ENCODE data around the gene AGPAT3.

- TF ChIP-seq WT1 (tag by site-specific recombination; IDR thresholded peaks at IDR 0.05), result no peak
- no peak for TF ChIP-seq ZNF585B (tag by site-specific recombination; IDR thresholded peaks at IDR 0.05)
- TF ChIP-seq, protein P1, sequence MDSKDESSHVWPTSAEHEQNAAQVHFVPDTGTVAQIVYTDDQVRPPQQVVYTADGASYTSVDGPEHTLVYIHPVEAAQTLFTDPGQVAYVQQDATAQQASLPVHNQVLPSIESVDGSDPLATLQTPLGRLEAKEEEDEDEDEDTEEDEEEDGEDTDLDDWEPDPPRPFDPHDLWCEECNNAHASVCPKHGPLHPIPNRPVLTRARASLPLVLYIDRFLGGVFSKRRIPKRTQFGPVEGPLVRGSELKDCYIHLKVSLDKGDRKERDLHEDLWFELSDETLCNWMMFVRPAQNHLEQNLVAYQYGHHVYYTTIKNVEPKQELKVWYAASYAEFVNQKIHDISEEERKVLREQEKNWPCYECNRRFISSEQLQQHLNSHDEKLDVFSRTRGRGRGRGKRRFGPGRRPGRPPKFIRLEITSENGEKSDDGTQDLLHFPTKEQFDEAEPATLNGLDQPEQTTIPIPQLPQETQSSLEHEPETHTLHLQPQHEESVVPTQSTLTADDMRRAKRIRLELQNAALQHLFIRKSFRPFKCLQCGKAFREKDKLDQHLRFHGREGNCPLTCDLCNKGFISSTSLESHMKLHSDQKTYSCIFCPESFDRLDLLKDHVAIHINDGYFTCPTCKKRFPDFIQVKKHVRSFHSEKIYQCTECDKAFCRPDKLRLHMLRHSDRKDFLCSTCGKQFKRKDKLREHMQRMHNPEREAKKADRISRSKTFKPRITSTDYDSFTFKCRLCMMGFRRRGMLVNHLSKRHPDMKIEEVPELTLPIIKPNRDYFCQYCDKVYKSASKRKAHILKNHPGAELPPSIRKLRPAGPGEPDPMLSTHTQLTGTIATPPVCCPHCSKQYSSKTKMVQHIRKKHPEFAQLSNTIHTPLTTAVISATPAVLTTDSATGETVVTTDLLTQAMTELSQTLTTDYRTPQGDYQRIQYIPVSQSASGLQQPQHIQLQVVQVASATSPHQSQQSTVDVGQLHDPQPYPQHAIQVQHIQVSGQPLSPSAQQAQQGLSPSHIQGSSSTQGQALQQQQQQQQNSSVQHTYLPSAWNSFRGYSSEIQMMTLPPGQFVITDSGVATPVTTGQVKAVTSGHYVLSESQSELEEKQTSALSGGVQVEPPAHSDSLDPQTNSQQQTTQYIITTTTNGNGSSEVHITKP (tag by site-specific recombination; IDR thresholded peaks at IDR 0.05), result no peak
These were observed 114.6 kb downstream of the AGPAT3 start for GRCh38 chr21:43979654-43980053.
